Measurements from ENCODE around the gene HLCS. TPM values are rescaled to one million over a fixed set of nuclear protein-coding genes. Genes with fewer than 3 reads are reported as not detected.

Gene HLCS
- total RNA-seq, 1 donor: 44.3 TPM

- TF ChIP-seq, protein P1, sequence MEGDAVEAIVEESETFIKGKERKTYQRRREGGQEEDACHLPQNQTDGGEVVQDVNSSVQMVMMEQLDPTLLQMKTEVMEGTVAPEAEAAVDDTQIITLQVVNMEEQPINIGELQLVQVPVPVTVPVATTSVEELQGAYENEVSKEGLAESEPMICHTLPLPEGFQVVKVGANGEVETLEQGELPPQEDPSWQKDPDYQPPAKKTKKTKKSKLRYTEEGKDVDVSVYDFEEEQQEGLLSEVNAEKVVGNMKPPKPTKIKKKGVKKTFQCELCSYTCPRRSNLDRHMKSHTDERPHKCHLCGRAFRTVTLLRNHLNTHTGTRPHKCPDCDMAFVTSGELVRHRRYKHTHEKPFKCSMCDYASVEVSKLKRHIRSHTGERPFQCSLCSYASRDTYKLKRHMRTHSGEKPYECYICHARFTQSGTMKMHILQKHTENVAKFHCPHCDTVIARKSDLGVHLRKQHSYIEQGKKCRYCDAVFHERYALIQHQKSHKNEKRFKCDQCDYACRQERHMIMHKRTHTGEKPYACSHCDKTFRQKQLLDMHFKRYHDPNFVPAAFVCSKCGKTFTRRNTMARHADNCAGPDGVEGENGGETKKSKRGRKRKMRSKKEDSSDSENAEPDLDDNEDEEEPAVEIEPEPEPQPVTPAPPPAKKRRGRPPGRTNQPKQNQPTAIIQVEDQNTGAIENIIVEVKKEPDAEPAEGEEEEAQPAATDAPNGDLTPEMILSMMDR (IDR thresholded peaks at IDR 0.05; ENCODE audit: insufficient read depth, low read length): no peak
- H3K4me3 ChIP-seq (ENCODE audit: low read depth, low read length): no peak overlapping the region
- peak; percentile 91 for DNase-seq (ENCODE audit: low read depth)
These were observed 197.2 kb downstream of the HLCS start for GRCh38 chr21:36769051-36769839.

DNA sequence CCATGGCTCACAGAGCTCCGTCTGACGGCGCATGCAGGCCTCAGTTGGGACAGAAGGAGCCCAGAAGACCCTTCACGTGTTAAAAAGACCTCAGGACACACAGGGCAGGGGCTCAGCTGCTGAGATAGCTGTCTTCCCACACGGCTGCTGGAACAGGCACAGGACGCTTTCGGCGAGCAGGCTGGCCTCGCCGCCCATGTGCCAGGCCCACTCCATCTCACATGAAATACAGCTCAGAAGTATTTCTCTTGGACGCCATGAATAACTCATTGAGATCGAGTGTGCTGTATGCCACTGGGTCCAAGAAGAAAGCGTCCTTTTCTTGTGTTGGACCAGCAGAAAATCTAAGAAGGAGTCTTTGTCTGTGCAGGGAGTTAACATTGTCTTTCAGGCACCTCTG, 198.0 kb downstream of the HLCS start:
- no peak for DNase-seq (ENCODE audit: low read depth)
- H3K4me3 ChIP-seq (ENCODE audit: low read depth, low read length): no peak overlapping the region
- TF ChIP-seq, protein P1 (IDR thresholded peaks at IDR 0.05; ENCODE audit: insufficient read depth, low read length): no peak

- DNase-seq (ENCODE audit: low read depth): no peak
- H3K4me3 ChIP-seq (ENCODE audit: low read depth, low read length): no peak overlapping the region
- TF ChIP-seq, protein P1 (IDR thresholded peaks at IDR 0.05; ENCODE audit: insufficient read depth, low read length): no peak
These were observed 199.4 kb downstream of the HLCS start for GRCh38 chr21:36767096-36767495.

GRCh38 chr21:36766511-36766910, 200.0 kb downstream of the HLCS start:
- TF ChIP-seq, protein P1 (IDR thresholded peaks at IDR 0.05; ENCODE audit: insufficient read depth, low read length): no peak

DNA sequence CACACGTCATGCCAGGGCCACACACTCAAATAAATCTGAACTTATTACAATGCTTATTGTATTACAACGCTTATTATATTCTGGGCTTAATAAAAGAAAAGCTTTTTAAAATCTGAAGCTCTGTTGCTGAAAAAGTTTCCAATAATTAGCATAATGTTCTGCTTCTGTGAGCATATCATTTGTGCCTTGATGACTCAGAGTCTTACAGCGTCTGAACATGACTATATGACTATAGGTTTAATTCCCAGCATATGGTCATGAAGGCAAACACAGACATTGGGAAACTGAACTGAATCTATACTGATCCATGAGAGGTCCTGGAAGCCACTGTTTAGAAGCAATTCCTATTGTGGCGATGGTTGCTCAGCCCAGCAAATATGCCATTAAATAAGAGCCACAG, 201.2 kb downstream of the HLCS start:
- TF ChIP-seq, protein P1 (IDR thresholded peaks at IDR 0.05; ENCODE audit: insufficient read depth, low read length): no peak
- no peak for DNase-seq (ENCODE audit: low read depth)
- no peak overlapping the region for H3K4me3 ChIP-seq (ENCODE audit: low read depth, low read length)

More at GRCh38 chr21:36766511-36766910, 200.0 kb downstream of the HLCS start:
- DNase-seq (ENCODE audit: low read depth): no peak
- H3K4me3 ChIP-seq (ENCODE audit: low read depth, low read length): no peak overlapping the region

DNA sequence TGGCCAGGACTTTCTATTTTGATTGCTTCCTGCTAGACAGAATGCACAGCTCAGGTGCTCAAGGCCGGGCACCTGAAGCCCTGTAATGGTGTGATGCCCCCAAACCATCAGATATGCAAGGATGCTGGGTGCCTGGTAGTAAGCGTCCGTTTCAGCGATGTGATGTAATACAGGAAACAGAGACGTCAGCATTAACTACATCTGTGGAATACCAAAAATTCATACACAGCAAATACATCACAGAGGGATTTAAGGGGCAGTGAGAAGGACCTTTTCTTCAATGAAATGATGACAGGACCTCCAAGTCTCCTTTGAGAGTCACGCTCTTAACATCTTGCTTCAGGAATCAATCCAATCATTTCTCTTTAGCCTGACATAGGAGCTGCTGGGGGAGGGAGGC, 203.2 kb downstream of the HLCS start:
- no peak overlapping the region for H3K4me3 ChIP-seq (ENCODE audit: low read depth, low read length)
- TF ChIP-seq, protein P1 (IDR thresholded peaks at IDR 0.05; ENCODE audit: insufficient read depth, low read length): no peak
- DNase-seq (ENCODE audit: low read depth): no peak
